GM21619 (cell line): Measurements from ENCODE around the gene HAP1.
"Not testable (repeated sequence)": the region's sequence is repeated elsewhere in the genome, so short reads cannot be mapped to it uniquely, and the experiment has no call there.

Experiments used
- ATAC-seq: cut with Tn5 transposase; IDR thresholded peaks from one replicate; pipeline ENCODE4 v1.9.1; 2021; ENCODE audit not compliant: unreplicated experiment

Gene HAP1

DNA sequence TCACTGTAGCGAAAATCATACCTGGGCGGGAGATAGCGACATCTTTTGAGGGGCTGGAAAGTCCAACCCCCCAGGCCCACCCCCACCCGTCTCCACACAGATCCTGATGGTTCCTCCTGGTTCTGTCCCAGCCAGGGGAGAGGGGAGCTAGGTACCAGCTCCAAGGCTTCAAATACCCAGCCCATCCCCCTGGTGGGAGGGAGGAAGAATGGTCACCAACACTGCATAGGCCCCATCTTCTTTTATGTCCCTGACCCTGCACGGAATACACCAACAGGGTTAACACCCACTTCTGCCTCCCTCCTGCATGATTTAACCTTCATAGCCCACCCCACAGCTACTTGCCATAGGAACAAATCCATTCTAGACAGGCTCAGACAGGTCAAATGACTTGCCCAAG is 9.3 kb downstream of the HAP1 start:
- ATAC-seq, result no peak

DNA sequence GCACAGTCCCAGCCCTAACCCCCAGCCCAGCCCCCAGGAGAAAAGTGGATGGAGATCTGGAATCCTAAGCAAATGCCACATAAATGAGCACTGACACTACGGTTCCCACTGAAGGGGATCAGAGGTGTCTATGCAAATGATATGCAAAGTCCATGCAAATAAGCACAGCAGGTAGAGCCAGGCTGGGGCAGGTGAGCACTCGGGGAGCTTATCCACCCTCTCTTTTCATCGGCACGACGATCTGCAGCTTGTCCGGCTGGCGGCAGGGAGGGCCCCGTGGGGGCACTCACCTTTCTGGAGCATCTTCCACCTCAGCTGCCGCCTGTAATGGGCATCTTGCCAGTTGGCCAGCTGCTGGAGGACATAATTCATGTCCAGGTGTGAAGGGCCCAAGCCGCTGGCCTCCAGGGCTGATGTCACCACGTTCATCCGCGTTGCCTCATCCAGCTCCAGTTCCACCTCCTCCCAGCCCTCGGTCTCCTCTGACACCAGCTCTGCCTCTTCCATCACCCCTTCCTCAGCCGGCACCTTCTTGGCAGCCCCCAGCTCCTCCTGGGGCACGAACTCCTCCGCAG is 9.9 kb downstream of the HAP1 start:
- ATAC-seq, result no peak

DNA sequence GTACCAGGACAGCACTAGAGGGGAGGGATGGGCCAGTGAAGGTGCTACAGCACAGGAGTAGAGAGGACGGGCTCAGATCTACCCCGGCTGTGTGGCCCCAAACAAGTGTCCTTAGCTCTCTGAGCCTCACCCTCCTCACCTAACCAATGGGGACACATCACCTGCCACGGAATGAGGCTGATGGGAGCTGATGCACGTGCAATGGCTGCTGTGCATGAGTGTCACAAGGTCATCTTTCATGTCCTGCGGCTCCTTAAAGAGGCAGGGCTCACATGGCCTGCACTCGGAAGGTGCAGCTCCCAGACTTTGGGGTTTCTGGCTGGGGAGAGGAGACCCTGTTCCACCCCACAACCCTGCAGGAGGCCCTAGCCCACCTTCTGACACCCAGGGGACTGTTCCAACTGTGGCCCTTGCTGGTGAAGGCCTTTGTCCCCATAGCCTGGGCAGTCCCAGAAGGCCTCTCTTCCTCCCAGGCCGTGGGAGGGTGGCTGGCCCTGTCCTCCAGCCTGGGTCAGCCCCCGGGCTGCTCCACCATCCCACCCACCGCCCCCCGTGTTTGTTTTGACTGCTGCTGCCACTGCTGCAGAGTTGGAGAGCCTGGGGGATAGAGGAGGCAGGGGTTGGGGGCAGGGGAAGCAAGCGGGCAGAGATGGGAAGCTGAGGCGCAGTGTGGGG is 10.5 kb downstream of the HAP1 start:
- ATAC-seq, result no peak

- ATAC-seq, result no peak
Observed at GRCh38 chr17:41722231-41722630, 12.2 kb downstream of the HAP1 start.

DNA sequence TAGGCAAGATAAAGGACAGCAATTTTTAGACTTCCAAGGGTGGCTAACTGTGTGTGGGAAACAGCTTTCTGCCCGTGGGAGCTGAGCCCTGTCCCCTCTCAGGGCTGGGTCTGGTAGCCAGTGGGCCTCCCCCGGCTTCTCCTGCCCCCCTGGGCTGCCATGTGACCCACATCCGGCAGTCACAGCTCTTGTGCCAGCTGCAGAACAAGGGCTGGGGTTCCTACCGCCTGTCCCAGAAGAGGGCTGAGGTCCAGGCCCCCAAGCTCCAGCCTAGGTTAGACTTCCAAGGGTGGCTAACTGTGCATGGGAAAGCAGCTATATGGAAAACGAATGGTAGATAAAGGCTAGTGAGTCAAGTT is 16.2 kb downstream of the HAP1 start:
- no peak for ATAC-seq

DNA sequence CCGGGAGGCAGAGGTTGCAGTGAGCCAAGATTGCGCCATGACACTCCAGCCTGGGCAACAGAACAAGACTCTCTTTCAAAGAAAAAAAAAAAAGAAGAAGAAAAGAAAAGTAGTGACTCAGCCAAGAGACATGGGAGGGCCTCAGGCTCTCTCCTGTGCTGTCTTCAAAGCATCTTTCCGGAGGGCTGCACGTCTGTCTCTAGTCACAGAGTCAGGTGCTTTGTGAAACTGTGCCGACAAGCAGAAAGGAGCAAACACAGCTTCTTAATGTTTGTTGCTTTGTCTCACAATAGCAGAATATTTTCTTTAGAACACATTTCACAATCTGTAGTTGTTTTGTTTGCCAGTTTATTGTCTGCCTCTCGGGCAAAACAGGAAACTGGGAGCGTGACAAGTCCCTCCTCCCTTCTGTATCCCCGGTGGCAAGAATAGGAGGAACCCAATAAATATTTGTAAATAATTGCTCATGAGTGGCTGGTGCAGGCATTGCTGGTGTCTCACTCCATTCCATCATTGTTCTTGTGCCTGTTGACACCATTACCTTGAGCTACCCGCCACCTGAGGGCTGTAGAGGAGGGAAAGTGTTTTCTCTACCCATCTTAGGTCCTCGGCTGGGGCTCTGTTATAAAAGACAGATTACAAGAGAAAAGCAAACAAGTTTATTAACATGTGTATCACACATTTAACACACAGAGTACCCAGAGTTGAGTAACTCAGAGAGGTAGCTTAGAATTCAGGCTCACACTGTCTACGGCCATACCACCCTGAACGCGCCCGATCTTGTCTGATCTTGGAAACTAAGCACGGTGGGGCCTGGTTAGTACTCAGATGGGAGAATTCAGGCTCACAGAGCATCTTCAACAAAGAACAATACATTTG is 16.8 kb downstream of the HAP1 start:
- no peak for ATAC-seq

GRCh38 chr17:41711669-41712400 is 22.6 kb downstream of the HAP1 start, which contains the start of gene GAST:
Gene GAST (plus strand): TSS chr17:41712331. CDS start chr17:41715437, 3,106 bp downstream.
- no peak for ATAC-seq

DNA sequence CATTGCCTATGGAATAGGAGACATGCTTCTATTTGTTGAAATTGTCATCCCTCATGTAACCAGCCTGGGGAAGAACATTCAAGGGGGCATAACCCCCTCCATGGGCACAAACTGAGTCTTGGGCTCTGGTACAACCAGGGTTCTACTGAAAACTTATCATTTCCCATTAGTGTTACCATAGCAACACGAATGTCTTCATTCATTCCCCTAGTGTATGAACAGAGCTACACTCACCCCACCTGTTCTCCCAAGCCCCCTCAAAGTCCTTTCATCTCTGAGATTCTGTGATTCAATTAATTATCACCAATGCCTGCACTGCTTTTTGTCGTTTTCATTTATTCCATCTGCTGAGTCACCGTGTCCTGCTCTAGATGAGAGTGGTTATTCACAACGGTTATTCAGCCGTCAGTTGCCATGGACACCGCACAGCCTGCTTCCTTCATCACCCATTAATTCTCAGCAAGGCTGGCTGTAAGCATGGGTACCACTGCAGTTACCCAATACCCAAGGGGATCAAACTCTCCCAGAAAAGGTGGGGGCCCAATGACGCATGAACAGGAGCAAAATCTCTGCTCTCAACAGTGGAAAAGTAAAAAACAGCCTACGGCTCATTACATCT is 23.9 kb downstream of the HAP1 start:
- no peak for ATAC-seq

DNA sequence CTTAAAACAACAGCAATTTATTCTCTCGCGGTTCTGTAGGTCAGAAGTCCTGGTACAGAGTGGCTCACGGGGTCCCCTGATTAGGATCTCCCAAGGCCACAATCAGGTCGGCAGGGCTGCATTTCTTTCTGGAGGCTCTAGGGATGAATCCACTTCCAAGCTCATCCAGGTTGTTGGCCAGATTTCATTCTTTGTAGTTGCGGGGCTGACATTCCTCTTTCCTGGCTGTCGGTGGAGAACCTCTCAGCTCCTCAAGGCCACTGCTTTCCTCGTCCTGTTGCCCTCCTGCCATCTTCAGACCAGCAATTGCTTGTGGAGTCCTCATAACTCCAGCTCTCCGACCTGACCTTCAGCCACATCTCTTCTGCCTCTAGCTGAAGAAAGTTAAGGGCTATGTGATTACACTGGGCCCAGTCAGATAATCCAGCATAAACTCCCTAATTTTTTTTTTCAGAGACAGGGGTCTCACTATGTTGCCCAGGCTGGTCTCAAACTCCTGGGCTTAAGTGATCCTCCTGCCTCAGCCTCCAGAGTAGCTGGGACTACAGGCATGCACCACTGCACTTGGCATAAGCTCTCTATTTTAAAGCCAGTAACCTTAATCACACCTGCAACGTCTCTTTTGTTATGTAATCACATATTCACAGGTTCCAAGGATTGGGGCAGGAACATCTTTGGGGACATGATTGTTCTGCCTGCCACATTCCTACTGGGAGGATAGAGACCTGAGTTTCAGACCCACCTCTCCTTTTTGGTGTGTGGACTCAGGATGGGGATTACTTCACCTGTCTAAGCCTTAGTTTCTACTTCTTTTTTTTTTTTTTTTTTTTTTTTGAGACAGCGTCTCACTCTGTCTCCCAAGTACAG is 26.4 kb downstream of the HAP1 start:
- no peak for ATAC-seq

GRCh38 chr17:41705271-41705991 is 29.0 kb downstream of the HAP1 start:
- ATAC-seq, result no peak

DNA sequence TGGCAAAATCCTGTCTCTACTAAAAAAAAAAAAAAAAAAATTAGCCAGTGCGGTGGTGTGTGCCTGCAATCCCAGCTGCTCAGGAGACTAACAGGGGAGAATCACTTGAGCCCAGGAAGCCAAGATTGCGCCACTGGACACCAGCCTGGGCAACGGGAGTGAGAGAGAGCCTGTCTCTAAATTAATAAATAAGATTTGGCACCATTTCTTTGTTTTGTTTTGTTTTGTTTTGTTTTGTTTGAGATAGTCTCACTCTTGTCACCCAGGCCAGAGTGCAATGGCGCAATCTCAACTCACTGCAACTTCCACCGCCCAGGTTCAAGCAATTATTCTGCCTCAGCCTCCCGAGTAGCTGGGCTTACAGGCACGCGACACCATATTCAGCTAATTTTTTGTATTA is 31.7 kb downstream of the HAP1 start:
- ATAC-seq, result no peak

- not testable (repeated sequence) for ATAC-seq
Observed at GRCh38 chr17:41700843-41701242, 33.6 kb downstream of the HAP1 start.

DNA sequence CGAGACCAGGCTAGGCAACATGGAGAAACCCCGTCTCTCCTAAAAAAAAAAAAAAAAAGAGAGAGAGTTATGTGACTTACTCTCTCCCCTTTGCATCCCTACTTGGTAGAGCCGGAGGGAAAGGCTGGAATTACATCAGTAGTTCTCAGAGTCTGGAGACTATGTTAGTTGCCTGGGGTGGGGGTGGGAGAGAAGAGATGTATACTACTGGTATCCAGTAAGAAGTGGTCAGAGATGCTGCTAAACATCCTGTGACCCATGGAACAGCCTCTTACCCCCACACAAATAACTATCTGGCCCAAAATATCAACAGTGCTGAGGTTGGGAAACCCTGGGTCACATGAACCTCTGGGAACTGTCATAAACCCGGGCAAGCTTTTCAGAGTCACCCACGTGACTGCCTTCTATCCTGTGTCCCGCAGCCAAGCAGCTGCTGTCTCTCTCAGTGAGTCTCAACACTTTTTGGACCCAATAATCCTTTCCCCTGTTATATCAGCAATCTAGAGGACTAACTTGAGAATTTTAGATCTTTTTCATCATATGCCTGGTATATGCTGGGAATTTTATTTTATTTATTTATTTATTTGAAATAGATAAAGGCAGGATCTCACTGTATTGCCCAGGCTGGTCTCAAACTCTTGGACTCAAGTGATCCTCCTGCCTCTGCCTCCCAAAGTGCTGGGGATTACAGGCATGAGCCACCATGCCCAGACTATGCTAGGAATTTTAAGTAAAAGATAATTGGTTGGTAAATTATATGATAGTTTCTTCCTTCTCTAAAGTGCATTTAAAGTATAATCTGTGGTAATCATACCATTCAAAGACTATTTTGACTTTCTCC is 37.1 kb downstream of the HAP1 start:
- no peak for ATAC-seq

- ATAC-seq, result no peak
Observed at GRCh38 chr17:41695954-41696757, 38.3 kb downstream of the HAP1 start.

DNA sequence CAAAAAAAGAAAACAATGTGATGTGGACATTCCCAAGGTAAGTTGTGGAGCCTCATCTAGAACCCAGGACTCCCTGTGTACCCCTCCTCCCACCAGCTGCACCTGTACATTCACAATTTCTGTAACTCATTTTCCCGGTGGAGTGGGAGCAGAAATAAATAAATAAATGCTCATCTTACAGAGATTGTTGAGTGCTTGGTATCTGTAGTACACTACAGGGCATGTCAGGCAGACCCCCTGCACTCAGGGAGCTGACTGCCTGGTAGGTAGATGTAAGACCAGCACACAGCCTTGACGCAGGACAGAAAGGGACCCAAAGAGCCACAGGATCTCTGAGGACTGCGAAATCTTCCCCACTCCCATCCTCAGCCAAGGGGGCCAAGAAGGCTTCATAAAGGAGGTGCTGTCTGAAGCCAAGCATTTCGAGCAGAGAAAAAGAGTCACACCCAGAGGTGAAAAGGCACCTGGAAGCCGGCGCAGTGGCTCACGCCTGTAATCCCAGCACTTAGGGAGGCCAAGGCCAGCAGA is 39.2 kb downstream of the HAP1 start:
- no peak for ATAC-seq

DNA sequence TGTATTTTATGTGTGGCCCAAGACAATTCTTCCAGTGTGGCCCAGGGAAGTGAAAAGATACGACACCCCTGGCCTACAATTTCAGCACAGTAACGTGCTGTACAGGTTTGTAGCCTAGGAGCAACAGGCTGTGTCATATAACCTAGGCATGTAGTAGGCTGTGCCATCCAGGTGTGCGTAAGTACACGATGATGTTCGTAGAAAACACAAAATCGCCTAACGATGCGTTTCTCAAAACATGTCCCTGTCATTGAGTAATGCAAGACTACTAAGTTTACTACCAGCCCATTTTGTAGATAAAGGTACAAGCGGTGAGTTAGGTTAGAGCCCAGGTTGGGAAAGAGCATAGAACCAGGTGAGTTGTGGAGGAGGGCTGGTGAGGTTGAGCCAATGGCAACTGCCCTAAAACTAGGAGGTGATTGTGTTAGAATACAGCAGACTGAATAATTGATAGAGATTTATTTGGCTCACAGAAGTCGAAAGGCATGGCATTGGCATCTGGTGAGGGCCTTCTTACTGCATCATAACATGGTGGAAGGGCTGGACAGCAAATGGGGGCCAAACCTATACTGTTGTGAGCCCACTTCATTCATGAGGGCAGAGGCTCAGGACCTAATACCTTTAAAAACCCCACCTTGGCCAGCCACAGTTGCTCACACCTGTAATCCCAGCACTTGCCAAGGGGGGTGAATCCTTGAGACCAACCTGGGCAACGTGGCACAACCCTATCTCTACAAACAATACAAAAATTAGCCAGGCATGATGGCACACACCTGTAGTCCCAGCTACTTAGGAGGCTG is 41.5 kb downstream of the HAP1 start:
- ATAC-seq, result no peak
